MCF 10A (cell line): ENCODE measurements around the gene PXYLP1. TPM values are rescaled to one million over a fixed set of nuclear protein-coding genes. Genes with fewer than 3 reads are reported as not detected.

Experiments
- BruUV-seq: library from RNA; stranded (reverse); fragments of 400-500 nt; replicated peaks from 2 replicates; lab custom pipeline; 2021; lab: Mats Ljungman, UMichigan
- CTCF ChIA-PET: fragments of 300-600 bp; sonication (Branson Sonifier 250); formaldehyde crosslinking; extraction: SDS; loops from one replicate; lab custom pipeline; 2021; ENCODE audit warnings: antibody characterized with exemption, inconsistent platforms; lab: Yijun Ruan, JAX
- POLR2A ChIA-PET: fragments of 300-600, 350-650 bp; sonication (Branson Sonifier 250); formaldehyde crosslinking; extraction: SDS; loops from one replicate; lab custom pipeline; 2020; ENCODE audit warnings: antibody characterized with exemption, inconsistent platforms; lab: Yijun Ruan, JAX
- DNase-seq: peaks from one replicate; pipeline ENCODE4 v3.0.0-alpha.2; 2018; ENCODE audit not compliant: unreplicated experiment
- H3K27ac Mint-ChIP-seq: one replicate; pipeline ENCODE4 v1.8.0; 2022; ENCODE audit warnings: mild to moderate bottlenecking, low read depth, mixed read lengths; ENCODE audit not compliant: unreplicated experiment
- H3K27me3 Mint-ChIP-seq: one replicate; pipeline ENCODE4 v1.8.0; 2022; ENCODE audit warnings: mixed read lengths; ENCODE audit not compliant: insufficient read depth, unreplicated experiment
- H3K36me3 Mint-ChIP-seq: one replicate; pipeline ENCODE4 v1.8.0; 2022; ENCODE audit warnings: mild to moderate bottlenecking, moderate library complexity, mixed read lengths; ENCODE audit not compliant: insufficient read depth, unreplicated experiment
- H3K4me1 Mint-ChIP-seq: one replicate; pipeline ENCODE4 v1.8.0; 2022; ENCODE audit warnings: mixed read lengths; ENCODE audit not compliant: insufficient read depth, unreplicated experiment
- H3K4me3 Mint-ChIP-seq: one replicate; pipeline ENCODE4 v1.8.0; 2022; ENCODE audit warnings: mild to moderate bottlenecking, moderate library complexity, mixed read lengths; ENCODE audit not compliant: unreplicated experiment
- H3K9me3 Mint-ChIP-seq: one replicate; pipeline ENCODE4 v1.8.0; 2022; ENCODE audit warnings: mixed read lengths; ENCODE audit not compliant: unreplicated experiment
- CTCF ChIP-seq: fragments of 200-600 bp; IDR thresholded peaks from one replicate; pipeline ENCODE4 v1.8.0; 2022; ENCODE audit warnings: antibody characterized with exemption, mild to moderate bottlenecking; ENCODE audit not compliant: unreplicated experiment
- intact Hi-C: fragments of 100-400 bp; cut with micrococcal nuclease; formaldehyde crosslinking; loops from 2 replicates; pipeline ENCODE4 v1.14.1; 2022
- total RNA-seq: library from RNA; stranded (reverse); gene quantifications from 2 replicates; pipeline ENCODE4 v1.2.3, GENCODE V29; 2022

Gene PXYLP1
- total RNA-seq, 1 experiment from 2014 or later: 2.1 TPM

- DNase-seq: no peak
- TF ChIP-seq CTCF: no peak
- POLR2A ChIA-PET: no interaction called here
- Mint-ChIP-seq H3K9me3 (no peaks in the 10 kb centered on the region), H3K27me3 (no peaks in the 10 kb centered on the region), H3K4me1 (peaks cover 6% of the 10 kb centered on the region), H3K27ac (no peak overlapping the region), H3K4me3 (no peak overlapping the region), H3K36me3 (peaks cover 5% of the 10 kb centered on the region)
- no TSS peak for BruUV-seq
- intact Hi-C loops: no loop called here
- CTCF ChIA-PET: interaction anchor here (0.9 to 5.3 kb wide), 3 partner anchors 9 to 69 kb away, joined by 3 to 22 read pairs (median 5); no protein-coding TSS in a partner anchor
Measured at GRCh38 chr3:141291559-141292355, 60.1 kb downstream of the PXYLP1 start.

GRCh38 chr3:141292356-141293058 lies 60.9 kb downstream of the PXYLP1 start:
- Mint-ChIP-seq H3K4me1 (peaks cover 6% of the 10 kb centered on the region), H3K27me3 (no peaks in the 10 kb centered on the region), H3K4me3 (no peak overlapping the region), H3K9me3 (no peaks in the 10 kb centered on the region), H3K36me3 (peaks cover 5% of the 10 kb centered on the region), H3K27ac (no peak overlapping the region)
- DNase-seq: no peak
- intact Hi-C loops: no loop called here
- TF ChIP-seq CTCF: no peak
- ChIA-PET CTCF (interaction anchor here (0.6 to 5.3 kb wide), 5 partner anchors 10 to 159 kb away, joined by 3 to 22 read pairs (median 5); no protein-coding TSS in a partner anchor), POLR2A (interaction anchor here (1.0 to 3.1 kb wide), 2 partner anchors 15 to 19 kb away, joined by 3 to 16 read pairs; no protein-coding TSS in a partner anchor)
- no TSS peak for BruUV-seq

- Mint-ChIP-seq H3K4me1 (peaks cover 6% of the 10 kb centered on the region), H3K36me3 (peaks cover 5% of the 10 kb centered on the region), H3K4me3 (peak overlapping the region; percentile 73), H3K27me3 (no peaks in the 10 kb centered on the region), H3K27ac (peak overlapping the region; percentile 85), H3K9me3 (no peaks in the 10 kb centered on the region)
- intact Hi-C loops: no loop called here
- ChIA-PET CTCF (interaction anchor here (1.1 to 1.8 kb wide), 5 partner anchors 10 to 165 kb away, joined by 4 to 14 read pairs (median 6); no protein-coding TSS in a partner anchor), POLR2A (interaction anchor here (0.7 to 3.1 kb wide), 9 partner anchors 9 to 353 kb away, joined by 3 to 16 read pairs (median 4); partner anchors contain the start of genes PXYLP1 and SLC25A36)
- DNase-seq: no peak
- no peak for TF ChIP-seq CTCF
- BruUV-seq: no TSS peak
Measured at GRCh38 chr3:141294301-141294700, 62.7 kb downstream of the PXYLP1 start.
